ENCODE data around the gene HEXIM1.
"Not testable (repeated sequence)": the region's sequence is repeated elsewhere in the genome, so short reads cannot be mapped to it uniquely, and the experiment has no call there.

Gene HEXIM1

GRCh38 chr17:45112559-45113423 lies 35.5 kb upstream of the HEXIM1 start:
- DNase-seq (ENCODE audit: low read depth, low spot score) = no peak

- DNase-seq (ENCODE audit: low read depth, low spot score) = no peak
These were observed 34.9 kb upstream of the HEXIM1 start for GRCh38 chr17:45113424-45113754.

GRCh38 chr17:45114117-45114932 lies 34.0 kb upstream of the HEXIM1 start:
- no peak for DNase-seq (ENCODE audit: low read depth, low spot score)

GRCh38 chr17:45115015-45115625 lies 33.2 kb upstream of the HEXIM1 start:
- no peak for DNase-seq (ENCODE audit: low read depth, low spot score)

- no peak for DNase-seq (ENCODE audit: low read depth, low spot score)
These were observed 32.4 kb upstream of the HEXIM1 start for GRCh38 chr17:45115871-45116270.

DNA sequence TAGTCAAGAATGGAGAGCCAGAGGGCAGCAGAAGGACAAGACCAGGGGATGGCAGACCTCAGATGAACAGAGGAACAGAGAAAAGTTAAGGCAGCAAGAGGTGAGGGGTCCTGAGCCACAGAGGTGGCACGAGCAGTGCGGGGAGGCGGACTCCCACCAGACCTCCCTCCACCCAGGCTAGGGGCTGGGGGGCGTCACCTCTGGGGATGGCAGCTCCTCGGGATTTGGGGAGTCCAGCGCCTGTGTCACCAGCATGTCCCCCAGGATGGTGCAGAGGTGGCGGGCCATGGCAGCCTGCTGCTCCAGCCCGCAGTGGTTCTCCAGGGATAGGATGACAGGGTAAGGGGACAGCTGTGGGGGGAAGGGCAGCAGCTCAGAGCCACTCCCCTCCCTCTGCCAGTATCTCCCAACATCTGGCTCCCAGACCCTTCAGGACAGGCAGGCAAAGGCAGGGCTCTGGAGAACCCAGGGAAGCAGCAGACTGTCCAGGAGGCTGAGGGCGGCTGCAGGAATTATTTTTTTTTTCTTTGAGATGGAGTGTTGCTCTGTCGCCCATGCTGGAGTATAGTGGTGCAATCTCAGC lies 31.8 kb upstream of the HEXIM1 start:
- no peak for DNase-seq (ENCODE audit: low read depth, low spot score)

- no peak for DNase-seq (ENCODE audit: low read depth, low spot score)
These were observed 30.9 kb upstream of the HEXIM1 start for GRCh38 chr17:45117334-45117733.

DNA sequence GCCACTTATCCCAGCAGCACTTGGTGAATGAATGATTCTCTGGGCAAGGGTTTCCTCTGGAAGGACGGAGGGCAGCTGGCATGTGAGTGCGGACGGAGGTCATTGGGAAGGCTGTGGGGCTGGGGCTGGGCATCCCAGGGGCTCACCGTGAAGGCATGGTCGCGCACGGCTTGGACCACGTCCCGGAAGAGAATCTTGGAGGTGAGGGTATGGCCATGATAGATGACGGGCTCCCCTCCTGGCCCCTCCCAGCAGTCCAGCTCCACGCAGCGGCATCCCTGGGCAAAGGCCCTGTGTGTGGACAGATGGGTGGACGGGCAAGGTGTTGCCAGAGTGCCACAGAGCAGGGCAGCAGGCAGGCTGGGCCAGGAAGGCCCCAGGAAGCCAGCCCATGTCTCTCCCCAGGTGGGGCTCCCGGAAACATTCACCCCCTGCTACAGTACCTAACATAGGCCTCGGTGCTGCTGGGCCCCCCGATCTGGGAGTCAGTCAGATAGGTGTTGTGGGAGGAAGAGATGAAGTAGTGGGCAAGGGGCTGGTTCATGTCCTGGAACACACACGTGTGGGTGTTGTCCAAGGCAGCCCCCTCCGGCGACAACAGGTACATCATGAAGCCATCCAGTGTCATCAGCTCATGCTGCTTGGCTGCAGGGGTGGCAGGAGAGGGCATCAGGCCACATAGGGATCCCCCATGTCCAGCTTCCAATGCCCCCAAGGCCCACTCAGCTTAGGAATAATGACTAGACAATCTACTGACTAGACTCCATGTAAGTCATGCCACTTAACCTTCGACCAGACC lies 30.2 kb upstream of the HEXIM1 start:
- DNase-seq (ENCODE audit: low read depth, low spot score) = no peak

GRCh38 chr17:45118691-45119090 lies 29.6 kb upstream of the HEXIM1 start:
- DNase-seq (ENCODE audit: low read depth, low spot score) = no peak

GRCh38 chr17:45119964-45120363 lies 28.3 kb upstream of the HEXIM1 start:
- no peak for DNase-seq (ENCODE audit: low read depth, low spot score)

- DNase-seq (ENCODE audit: low read depth, low spot score) = no peak
These were observed 27.7 kb upstream of the HEXIM1 start for GRCh38 chr17:45120558-45120957.

GRCh38 chr17:45121055-45121454 lies 27.2 kb upstream of the HEXIM1 start:
- DNase-seq (ENCODE audit: low read depth, low spot score) = no peak

DNA sequence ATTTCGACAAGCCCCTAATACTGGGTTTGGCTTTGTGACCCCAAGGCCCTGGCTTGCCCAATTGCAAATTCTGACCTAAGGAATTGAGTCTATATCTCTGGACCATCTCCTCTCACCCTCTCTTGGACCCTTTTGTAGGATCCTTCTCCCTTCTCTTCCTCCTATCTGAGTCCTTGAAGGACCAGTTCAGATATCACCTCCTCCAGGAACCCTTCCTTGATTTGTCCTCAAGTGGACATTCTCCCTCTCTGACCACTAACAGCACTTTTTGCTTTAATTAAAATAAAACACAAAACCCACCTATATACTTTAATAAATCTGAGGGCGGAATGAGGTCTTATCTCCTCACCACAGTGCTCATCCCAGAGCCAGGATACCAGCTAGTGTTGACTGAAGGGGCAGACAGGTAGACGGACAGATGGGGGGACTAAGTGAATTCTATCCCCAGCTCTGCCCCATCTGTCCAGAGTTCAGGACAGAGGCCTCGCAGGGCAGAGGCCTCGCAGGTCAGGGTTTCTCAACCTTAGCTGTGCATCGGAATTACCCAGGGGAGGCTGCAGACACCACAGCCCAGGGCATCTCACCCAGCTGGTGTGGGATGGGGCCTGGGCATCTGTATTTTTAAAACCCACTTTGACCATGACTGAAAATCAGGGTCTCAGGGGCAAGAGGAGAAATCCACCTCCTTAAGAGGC lies 25.1 kb upstream of the HEXIM1 start:
- DNase-seq (ENCODE audit: low read depth, low spot score) = no peak

DNA sequence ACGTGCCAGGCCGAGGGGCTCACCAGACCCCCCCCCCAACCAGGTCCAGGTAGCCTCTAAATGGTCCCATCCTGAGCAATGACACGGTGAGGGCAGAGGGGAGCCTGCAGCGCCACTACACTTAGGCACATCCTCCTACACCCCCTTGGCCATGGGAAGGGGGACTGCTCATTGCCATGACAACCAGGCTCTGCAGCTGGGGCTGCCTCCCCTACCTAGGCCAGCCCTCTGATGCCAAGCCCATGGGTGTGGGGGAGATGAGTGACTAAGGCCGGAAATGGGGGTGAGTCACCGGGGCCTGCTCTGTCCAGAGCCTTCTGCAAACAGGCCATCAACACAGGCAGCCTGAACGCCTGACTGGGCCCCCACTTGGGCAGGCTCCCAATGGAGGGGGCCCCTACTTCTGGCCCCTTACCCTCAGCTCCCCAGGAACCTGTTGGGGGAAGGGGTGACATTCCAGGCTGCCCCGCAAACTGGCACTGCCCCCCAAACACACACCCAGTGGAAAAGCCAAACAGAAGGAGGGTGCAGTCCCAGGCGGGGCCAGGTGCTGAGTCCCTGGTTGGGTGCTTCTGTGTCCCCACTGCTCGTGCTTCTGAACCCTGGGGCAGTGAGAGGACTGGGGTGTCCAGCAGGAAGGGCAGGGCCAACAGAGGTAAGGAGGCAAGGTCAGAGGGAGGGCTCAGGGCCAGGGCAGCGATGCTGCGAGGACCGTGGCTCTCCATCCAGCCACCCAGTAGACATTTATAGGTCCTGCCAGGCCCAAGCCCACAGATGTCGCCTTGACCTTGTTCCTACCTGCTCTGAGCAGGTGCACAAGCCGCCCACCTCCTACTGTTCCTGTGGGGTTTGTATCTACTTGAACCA lies 24.1 kb upstream of the HEXIM1 start:
- no peak for DNase-seq (ENCODE audit: low read depth, low spot score)

- DNase-seq (ENCODE audit: low read depth, low spot score) = not testable (repeated sequence)
These were observed 23.5 kb upstream of the HEXIM1 start for GRCh38 chr17:45124797-45125122.

- no peak for DNase-seq (ENCODE audit: low read depth, low spot score)
These were observed 22.8 kb upstream of the HEXIM1 start for GRCh38 chr17:45125509-45125908.

DNA sequence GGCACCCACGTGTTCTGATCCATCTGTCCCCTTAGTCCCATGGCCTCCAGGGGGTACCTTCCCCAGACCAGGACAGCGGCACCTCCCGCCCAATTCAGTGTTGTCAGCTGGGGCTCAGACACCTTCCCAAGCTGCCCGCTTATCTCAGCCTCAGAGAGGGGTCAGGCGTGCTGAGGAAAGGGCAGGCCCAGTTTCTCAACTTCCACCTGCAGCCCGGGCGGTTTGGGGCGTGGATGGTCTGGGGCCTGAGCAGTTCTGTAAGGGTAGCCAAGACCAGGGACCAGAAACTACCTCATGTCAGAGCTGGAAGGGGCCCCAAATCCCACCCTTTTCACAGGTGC lies 21.1 kb upstream of the HEXIM1 start:
- DNase-seq (ENCODE audit: low read depth, low spot score) = no peak

DNA sequence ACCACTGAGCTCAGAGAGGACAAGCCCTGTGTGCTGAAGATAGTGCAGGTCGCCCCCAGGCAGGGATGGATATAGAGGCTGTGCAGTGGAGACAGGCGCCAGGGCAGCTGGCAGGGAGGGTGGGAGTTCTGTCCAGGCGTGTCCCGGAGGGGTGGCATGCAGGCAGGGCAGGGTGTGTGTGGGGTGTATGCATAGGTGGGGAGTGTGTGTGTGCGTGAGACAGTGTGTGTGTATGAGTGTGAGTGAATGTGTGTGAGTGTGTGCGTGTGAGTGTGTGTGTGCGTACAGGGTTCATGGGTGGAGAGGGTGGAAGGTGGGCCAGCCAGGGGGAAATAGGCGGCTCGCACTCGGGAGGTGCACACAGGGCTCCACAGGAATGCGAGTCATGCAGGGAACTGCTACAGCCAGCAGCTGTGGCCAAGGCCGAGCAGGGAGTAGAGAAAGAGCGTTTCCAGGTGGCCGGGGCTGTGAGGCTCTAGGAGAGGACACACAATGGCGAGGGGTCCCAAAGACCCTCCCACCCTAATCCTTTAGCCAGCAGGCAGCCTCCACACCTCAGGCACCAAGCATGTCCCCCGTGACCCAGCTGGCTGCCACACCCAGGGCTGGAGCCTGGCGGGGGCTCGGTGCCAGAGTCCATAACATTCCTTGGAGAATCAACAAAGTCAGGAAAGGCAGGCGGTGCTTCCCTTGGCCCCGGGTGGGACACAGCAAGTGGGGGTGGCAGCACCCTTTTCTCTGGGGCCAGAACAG lies 20.6 kb upstream of the HEXIM1 start:
- no peak for DNase-seq (ENCODE audit: low read depth, low spot score)

- no peak for DNase-seq (ENCODE audit: low read depth, low spot score)
These were observed 19.9 kb upstream of the HEXIM1 start for GRCh38 chr17:45128331-45128730.

Measured in activated naive CD8-positive, alpha-beta T cell treated with anti-CD3 and anti-CD28 coated beads, Interleukin-2, amount 50 U/mL, for 16 hours (primary cell).